Ishikawa (cell line): ENCODE measurements around the gene TENT5C.

ENCODE experiments used
- CEBPB ChIP-seq: IDR thresholded peaks from 2 replicates; pipeline ENCODE4 v1.6.1; 2012
- CREB1 ChIP-seq: IDR thresholded peaks from 2 replicates; pipeline ENCODE4 v1.6.1; 2012; ENCODE audit warnings: low read depth
- EGR1 ChIP-seq: IDR thresholded peaks from 2 replicates; pipeline ENCODE4 v1.6.1; 2012
- EP300 ChIP-seq: IDR thresholded peaks from 2 replicates; pipeline ENCODE4 v1.6.1; 2012; ENCODE audit warnings: borderline replicate concordance
- FOXM1 ChIP-seq: IDR thresholded peaks from 2 replicates; pipeline ENCODE4 v1.6.1; 2012; ENCODE audit warnings: low read depth, borderline replicate concordance
- NFIC ChIP-seq: IDR thresholded peaks from 2 replicates; pipeline ENCODE4 v1.6.1; 2012
- RAD21 ChIP-seq: IDR thresholded peaks from 2 replicates; pipeline ENCODE4 v1.6.1; 2012; ENCODE audit warnings: low read depth
- TAF1 ChIP-seq: IDR thresholded peaks from 2 replicates; pipeline ENCODE4 v1.6.1; 2012; ENCODE audit warnings: low read depth, mild to moderate bottlenecking
- TCF12 ChIP-seq: IDR thresholded peaks from 2 replicates; pipeline ENCODE4 v1.6.1; 2012; ENCODE audit warnings: low read depth
- TEAD4 ChIP-seq: IDR thresholded peaks from 2 replicates; pipeline ENCODE4 v1.6.1; 2012
- USF1 ChIP-seq: IDR thresholded peaks from 2 replicates; pipeline ENCODE4 v1.6.1; 2012
- YY1 ChIP-seq: IDR thresholded peaks from 2 replicates; pipeline ENCODE4 v1.6.1; 2012; ENCODE audit warnings: low read depth
- ZBTB7A ChIP-seq: IDR thresholded peaks from 2 replicates; pipeline ENCODE4 v1.6.1; 2012; ENCODE audit warnings: low read depth
- TF ChIP-seq, protein P1 (sequence below): IDR thresholded peaks from 2 replicates; pipeline ENCODE4 v1.6.1; 2012; ENCODE audit warnings: low read depth, mild to moderate bottlenecking
- TF ChIP-seq, protein P2 (sequence below): IDR thresholded peaks from 2 replicates; pipeline ENCODE4 v1.6.1; 2012

The TENT5C gene

DNA sequence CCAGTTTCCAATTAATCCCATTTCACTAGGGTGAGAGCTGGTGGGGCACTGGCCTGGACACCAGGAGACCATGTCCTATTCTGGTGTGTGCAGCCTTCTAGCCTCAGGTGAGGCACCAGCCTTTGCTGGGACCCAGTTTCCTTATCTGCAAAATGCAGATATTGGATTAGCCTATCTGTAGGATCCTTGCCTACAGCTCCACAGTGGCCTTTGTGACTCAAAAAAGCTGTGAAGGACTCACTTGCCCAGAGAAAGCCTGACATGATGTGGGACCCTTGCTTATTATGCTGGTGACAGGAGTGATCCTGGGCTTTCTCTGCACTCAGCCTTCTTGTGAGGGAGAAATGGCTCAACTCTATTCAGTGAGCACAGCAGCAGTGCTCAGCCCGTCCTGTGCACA is 32.3 kb downstream of the TENT5C start:
- no peak for TF ChIP-seq TAF1
- no peak for TF ChIP-seq TEAD4
- no peak for TF ChIP-seq EP300
- TF ChIP-seq FOXM1, result no peak
- no peak for TF ChIP-seq TCF12

- TF ChIP-seq EP300 (no peak), RAD21 (no peak), USF1 (no peak), YY1 (no peak), CREB1 (no peak), CEBPB (no peak), TAF1 (no peak), FOXM1 (no peak), NFIC (no peak), TEAD4 (no peak), ZBTB7A (no peak), EGR1 (no peak), TCF12 (no peak)
- TF ChIP-seq, protein P1, sequence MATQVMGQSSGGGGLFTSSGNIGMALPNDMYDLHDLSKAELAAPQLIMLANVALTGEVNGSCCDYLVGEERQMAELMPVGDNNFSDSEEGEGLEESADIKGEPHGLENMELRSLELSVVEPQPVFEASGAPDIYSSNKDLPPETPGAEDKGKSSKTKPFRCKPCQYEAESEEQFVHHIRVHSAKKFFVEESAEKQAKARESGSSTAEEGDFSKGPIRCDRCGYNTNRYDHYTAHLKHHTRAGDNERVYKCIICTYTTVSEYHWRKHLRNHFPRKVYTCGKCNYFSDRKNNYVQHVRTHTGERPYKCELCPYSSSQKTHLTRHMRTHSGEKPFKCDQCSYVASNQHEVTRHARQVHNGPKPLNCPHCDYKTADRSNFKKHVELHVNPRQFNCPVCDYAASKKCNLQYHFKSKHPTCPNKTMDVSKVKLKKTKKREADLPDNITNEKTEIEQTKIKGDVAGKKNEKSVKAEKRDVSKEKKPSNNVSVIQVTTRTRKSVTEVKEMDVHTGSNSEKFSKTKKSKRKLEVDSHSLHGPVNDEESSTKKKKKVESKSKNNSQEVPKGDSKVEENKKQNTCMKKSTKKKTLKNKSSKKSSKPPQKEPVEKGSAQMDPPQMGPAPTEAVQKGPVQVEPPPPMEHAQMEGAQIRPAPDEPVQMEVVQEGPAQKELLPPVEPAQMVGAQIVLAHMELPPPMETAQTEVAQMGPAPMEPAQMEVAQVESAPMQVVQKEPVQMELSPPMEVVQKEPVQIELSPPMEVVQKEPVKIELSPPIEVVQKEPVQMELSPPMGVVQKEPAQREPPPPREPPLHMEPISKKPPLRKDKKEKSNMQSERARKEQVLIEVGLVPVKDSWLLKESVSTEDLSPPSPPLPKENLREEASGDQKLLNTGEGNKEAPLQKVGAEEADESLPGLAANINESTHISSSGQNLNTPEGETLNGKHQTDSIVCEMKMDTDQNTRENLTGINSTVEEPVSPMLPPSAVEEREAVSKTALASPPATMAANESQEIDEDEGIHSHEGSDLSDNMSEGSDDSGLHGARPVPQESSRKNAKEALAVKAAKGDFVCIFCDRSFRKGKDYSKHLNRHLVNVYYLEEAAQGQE, result no peak
- TF ChIP-seq, protein P2, sequence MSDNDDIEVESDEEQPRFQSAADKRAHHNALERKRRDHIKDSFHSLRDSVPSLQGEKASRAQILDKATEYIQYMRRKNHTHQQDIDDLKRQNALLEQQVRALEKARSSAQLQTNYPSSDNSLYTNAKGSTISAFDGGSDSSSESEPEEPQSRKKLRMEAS, result no peak
Observed at GRCh38 chr1:117638759-117639158, 32.9 kb downstream of the TENT5C start.

DNA sequence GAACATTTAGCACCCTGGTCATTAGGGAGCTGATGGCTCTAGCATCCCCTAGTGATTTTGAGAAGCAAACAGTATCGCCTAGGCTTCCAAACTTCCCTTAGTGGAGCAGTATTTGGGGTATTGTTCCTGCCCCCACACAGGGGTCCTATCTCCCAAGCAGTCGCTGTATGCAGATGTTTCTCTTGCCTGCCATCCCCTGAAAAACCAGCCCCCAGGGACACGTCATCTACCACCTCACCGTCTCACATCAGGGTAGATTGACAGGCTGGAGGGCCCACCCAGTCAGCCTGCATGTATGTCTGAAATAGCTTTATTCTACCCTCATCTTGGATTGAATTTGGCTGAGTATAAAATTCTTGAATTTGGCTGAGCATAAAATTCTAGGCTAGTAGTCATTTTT is 33.9 kb downstream of the TENT5C start:
- TF ChIP-seq, protein P2, result no peak
- TF ChIP-seq FOXM1 (no peak), ZBTB7A (no peak), TAF1 (no peak), USF1 (no peak)

DNA sequence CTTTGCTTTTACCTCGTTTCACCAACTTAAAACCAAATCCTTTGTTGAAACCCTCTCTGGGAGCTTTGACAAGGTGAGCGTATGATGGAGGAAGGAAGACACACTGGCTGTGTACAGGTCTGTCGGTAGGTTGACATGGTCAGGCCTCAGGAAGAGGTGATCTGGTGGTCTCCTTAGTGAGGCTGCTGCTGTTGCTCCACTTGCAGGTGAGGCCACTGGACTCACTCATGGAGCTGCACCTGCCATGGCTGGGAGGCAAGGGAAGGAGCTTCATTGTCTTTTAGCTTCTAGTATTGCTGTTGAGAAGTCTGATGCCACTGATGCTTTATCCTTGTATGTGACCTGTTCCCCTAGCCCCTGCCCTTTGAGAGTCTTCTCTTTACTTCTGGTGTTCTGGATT is 35.7 kb downstream of the TENT5C start:
- TF ChIP-seq, protein P2, result no peak
- TF ChIP-seq TEAD4 (no peak), RAD21 (no peak), YY1 (no peak), EP300 (no peak), USF1 (no peak), TAF1 (no peak), ZBTB7A (no peak), TCF12 (no peak), FOXM1 (no peak), CEBPB (no peak)

DNA sequence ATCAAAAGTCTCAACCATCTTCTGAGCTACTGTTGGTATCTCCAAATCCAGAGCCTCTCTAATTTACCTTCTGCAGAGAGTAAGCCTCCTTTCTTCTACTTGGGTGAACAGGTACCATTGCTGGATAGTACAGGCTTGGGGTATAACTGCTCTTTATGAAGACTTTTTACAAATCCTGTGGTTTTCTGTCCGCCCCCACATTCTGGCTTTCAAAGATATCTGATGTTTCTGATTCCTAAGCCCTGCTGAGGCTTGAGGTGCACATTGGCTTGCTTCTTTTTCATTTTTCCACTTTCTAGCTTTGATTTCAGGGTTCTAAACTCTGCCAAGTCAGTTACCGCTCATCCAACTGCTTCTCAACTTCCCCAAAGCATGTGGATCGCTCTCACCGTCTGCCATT is 37.1 kb downstream of the TENT5C start:
- TF ChIP-seq, protein P2, result no peak
- TF ChIP-seq NFIC (no peak), ZBTB7A (no peak), TAF1 (no peak), CREB1 (no peak), EP300 (no peak)

DNA sequence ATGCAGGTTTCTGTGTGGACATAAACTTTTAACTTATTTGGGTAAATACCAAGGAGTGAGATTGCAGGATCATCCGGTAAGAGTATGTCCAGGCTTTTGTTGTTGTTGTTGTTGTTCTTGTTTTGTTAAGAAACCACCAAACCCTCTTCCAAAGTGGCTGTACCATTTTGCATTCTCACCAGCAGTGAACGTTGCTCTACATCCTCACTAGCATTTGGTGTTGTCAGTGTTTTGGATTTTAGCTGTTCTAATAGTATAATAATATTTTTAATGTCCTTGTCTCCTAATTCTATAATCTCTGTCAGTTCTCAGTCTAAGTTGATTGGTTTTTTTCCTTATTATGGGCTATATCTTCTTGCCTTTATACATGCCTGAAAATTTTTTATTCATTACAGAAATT is 37.8 kb downstream of the TENT5C start:
- TF ChIP-seq, protein P1, result no peak
- TF ChIP-seq USF1 (no peak), YY1 (no peak), CREB1 (no peak), RAD21 (no peak), TEAD4 (no peak), ZBTB7A (no peak), TAF1 (no peak), TCF12 (no peak), CEBPB (no peak), FOXM1 (no peak), EP300 (no peak), NFIC (no peak), EGR1 (no peak)
- TF ChIP-seq, protein P2, result no peak
